Measurements from ENCODE around the gene CENPVL3. TPM values are rescaled to one million over a fixed set of nuclear protein-coding genes. Genes with fewer than 3 reads are reported as not detected.

The CENPVL3 gene
- total and polyA plus RNA-seq, 2 experiments from 2014 or later = not detected

- Histone ChIP-seq H3K4me3 (no peak overlapping the region), H3K9me3 (ENCODE audit: low read depth) (no peaks in the 10 kb centered on the region), H2AFZ (no peak overlapping the region), H3K79me2 (ENCODE audit: insufficient read depth) (no peaks in the 10 kb centered on the region), H3K27ac (no peak overlapping the region), H3K4me2 (ENCODE audit: unreplicated experiment) (no peak overlapping the region), H3K36me3 (ENCODE audit: low read depth) (no peaks in the 10 kb centered on the region), H3K27me3 (replicated peaks; ENCODE audit: insufficient read depth) (peaks cover 11% of the 10 kb centered on the region), H3K9me2 (ENCODE audit: insufficient read depth) (no peaks in the 10 kb centered on the region), H3K9ac (no peak overlapping the region), H3K4me1 (ENCODE audit: insufficient read depth) (no peaks in the 10 kb centered on the region), H4K20me1 (ENCODE audit: insufficient read depth) (no peaks in the 10 kb centered on the region), H3F3A (ENCODE audit: insufficient read depth) (0 out of 2 replicates have a peak, but pooled peaks cover 3% of the 10 kb centered on the region)
- 1 to 2% methylated on average over 7 of the region's 7 CpGs for WGBS, 2 experiments (ENCODE audit: low coverage in 1 of 2, low lambda C conversion rate in 2 of 2, missing lambda C conversion rate in 2 of 2)
- DNase-seq = peak; percentile 76
- in situ Hi-C loops (cut with MboI) = loop anchor here (25.0 kb wide), 1 partner anchor 623 kb away; no protein-coding TSS in a partner anchor
- TF ChIP-seq EZH2phosphoT487 (IDR thresholded peaks at IDR 0.05; ENCODE audit: insufficient read depth, low read depth) (no peak), EZH2 (IDR thresholded peaks at IDR 0.05; ENCODE audit: insufficient read depth, poor library complexity, severe bottlenecking) (no peak)
These were observed 4.2 kb downstream of the CENPVL3 start for GRCh38 chrX:51614353-51615012.

GRCh38 chrX:51608766-51609165 lies 9.9 kb downstream of the CENPVL3 start:
- in situ Hi-C loops (cut with MboI) = loop anchor here (25.0 kb wide), 1 partner anchor 629 kb away; no protein-coding TSS in a partner anchor
- Histone ChIP-seq H3K4me2 (ENCODE audit: unreplicated experiment) (no peak overlapping the region), H4K20me1 (ENCODE audit: insufficient read depth) (no peaks in the 10 kb centered on the region), H3K9me3 (ENCODE audit: low read depth) (no peaks in the 10 kb centered on the region), H3K27me3 (replicated peaks; ENCODE audit: insufficient read depth) (no peaks in the 10 kb centered on the region), H2AFZ (no peak overlapping the region), H3K4me3 (no peak overlapping the region), H3K79me2 (ENCODE audit: insufficient read depth) (no peaks in the 10 kb centered on the region), H3K4me1 (ENCODE audit: insufficient read depth) (peaks cover 4% of the 10 kb centered on the region; the same call in 1 of the 2 replicates), H3K27ac (peak overlapping the region; percentile 46), H3K36me3 (ENCODE audit: low read depth) (no peaks in the 10 kb centered on the region), H3K9ac (no peak overlapping the region), H3K9me2 (ENCODE audit: insufficient read depth) (no peaks in the 10 kb centered on the region), H3F3A (ENCODE audit: insufficient read depth) (peaks cover 8% of the 10 kb centered on the region; the same call in 1 of the 2 replicates)
- 0 to 21% methylated on average over 2 of the region's 2 CpGs for WGBS, 2 experiments (ENCODE audit: low coverage in 1 of 2, low lambda C conversion rate in 2 of 2, missing lambda C conversion rate in 2 of 2)
- peak; percentile 61 for DNase-seq
- TF ChIP-seq EZH2phosphoT487 (IDR thresholded peaks at IDR 0.05; ENCODE audit: insufficient read depth, low read depth) (no peak), EZH2 (IDR thresholded peaks at IDR 0.05; ENCODE audit: insufficient read depth, poor library complexity, severe bottlenecking) (no peak)

GRCh38 chrX:51608126-51608525 lies 10.6 kb downstream of the CENPVL3 start:
- 0% methylated on average over 1 of the region's 1 CpG for WGBS, 2 experiments (ENCODE audit: low coverage in 1 of 2, low lambda C conversion rate in 2 of 2, missing lambda C conversion rate in 2 of 2)
- H3F3A ChIP-seq (ENCODE audit: insufficient read depth) = peaks cover 8% of the 10 kb centered on the region; the same call in 1 of the 2 replicates
- no peaks in the 10 kb centered on the region for H3K36me3 ChIP-seq (ENCODE audit: low read depth)
- peak; percentile 57 for DNase-seq
- no peak overlapping the region for H3K9ac ChIP-seq
- H3K4me2 ChIP-seq (ENCODE audit: unreplicated experiment) = no peak overlapping the region
- H3K9me2 ChIP-seq (ENCODE audit: insufficient read depth) = no peaks in the 10 kb centered on the region
- H2AFZ ChIP-seq = no peak overlapping the region
- H3K79me2 ChIP-seq (ENCODE audit: insufficient read depth) = no peaks in the 10 kb centered on the region
- no peaks in the 10 kb centered on the region for H3K9me3 ChIP-seq (ENCODE audit: low read depth)
- no peak for TF ChIP-seq EZH2phosphoT487 (IDR thresholded peaks at IDR 0.05; ENCODE audit: insufficient read depth, low read depth)
- no peak for TF ChIP-seq EZH2 (IDR thresholded peaks at IDR 0.05; ENCODE audit: insufficient read depth, poor library complexity, severe bottlenecking)
- no peaks in the 10 kb centered on the region for H3K27me3 ChIP-seq (replicated peaks; ENCODE audit: insufficient read depth)
- peak overlapping the region; percentile 46 for H3K27ac ChIP-seq
- in situ Hi-C loops (cut with MboI) = loop anchor here (25.0 kb wide), 1 partner anchor 629 kb away; no protein-coding TSS in a partner anchor
- 0 out of 2 replicates have a peak overlapping the region, but pooled peaks have one; percentile 29 for H3K4me3 ChIP-seq
- no peaks in the 10 kb centered on the region for H4K20me1 ChIP-seq (ENCODE audit: insufficient read depth)
- peaks cover 4% of the 10 kb centered on the region; the same call in 1 of the 2 replicates for H3K4me1 ChIP-seq (ENCODE audit: insufficient read depth)

GRCh38 chrX:51606446-51606845 lies 12.3 kb downstream of the CENPVL3 start:
- Histone ChIP-seq H3K9me2 (ENCODE audit: insufficient read depth) (no peaks in the 10 kb centered on the region), H3K9me3 (ENCODE audit: low read depth) (no peaks in the 10 kb centered on the region), H4K20me1 (ENCODE audit: insufficient read depth) (no peaks in the 10 kb centered on the region), H3K27me3 (replicated peaks; ENCODE audit: insufficient read depth) (no peaks in the 10 kb centered on the region), H3K79me2 (ENCODE audit: insufficient read depth) (no peaks in the 10 kb centered on the region), H3K27ac (no peak overlapping the region), H3K4me3 (no peak overlapping the region), H3K4me2 (ENCODE audit: unreplicated experiment) (no peak overlapping the region), H3F3A (ENCODE audit: insufficient read depth) (peaks cover 8% of the 10 kb centered on the region; the same call in 1 of the 2 replicates), H2AFZ (no peak overlapping the region), H3K9ac (no peak overlapping the region), H3K4me1 (ENCODE audit: insufficient read depth) (peaks cover 4% of the 10 kb centered on the region; the same call in 1 of the 2 replicates), H3K36me3 (ENCODE audit: low read depth) (no peaks in the 10 kb centered on the region)
- in situ Hi-C loops (cut with MboI) = loop anchor here (25.0 kb wide), 1 partner anchor 631 kb away; no protein-coding TSS in a partner anchor
- 8 to 10% methylated on average over 2 of the region's 2 CpGs for WGBS, 2 experiments (ENCODE audit: low coverage in 1 of 2, low lambda C conversion rate in 2 of 2, missing lambda C conversion rate in 2 of 2)
- DNase-seq = no peak
- TF ChIP-seq EZH2phosphoT487 (IDR thresholded peaks at IDR 0.05; ENCODE audit: insufficient read depth, low read depth) = no peak
